ENCODE results near the gene ZNF268. TPM values are rescaled to one million over a fixed set of nuclear protein-coding genes. Genes with fewer than 3 reads are reported as not detected.

The ZNF268 gene
- total and polyA plus RNA-seq, 12 donors: 3.9 to 49.2 (median 23.2) TPM

DNA sequence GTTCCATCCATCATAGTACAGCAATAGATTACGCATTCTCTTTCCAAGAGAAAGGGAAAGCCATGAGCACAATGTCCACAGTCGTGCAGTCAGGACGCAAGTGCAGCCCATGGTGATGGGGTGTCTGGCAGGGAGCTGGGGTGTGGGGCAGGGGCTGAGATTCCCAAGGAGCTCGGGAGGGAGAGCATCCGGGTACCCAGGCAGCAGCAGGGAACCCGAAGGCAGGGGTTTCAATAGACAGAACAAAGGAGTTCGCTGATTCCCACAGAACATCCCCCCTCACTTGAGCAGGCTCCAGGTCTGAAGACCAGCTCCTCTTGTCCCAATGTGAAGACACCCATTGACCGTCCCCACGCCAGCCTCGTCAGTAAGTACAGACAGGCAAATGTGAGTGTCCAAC lies 40.9 kb downstream of the ZNF268 start:
- TF ChIP-seq CTCF (IDR thresholded peaks at IDR 0.05): no peak
- no peak for TF ChIP-seq POLR2A (IDR thresholded peaks at IDR 0.05)
- Histone ChIP-seq H3K36me3 (replicated peaks in 1 of 2) (no peaks in the 10 kb centered on the region), H3K9me3 (replicated peaks in 1 of 3) (no peaks in the 10 kb centered on the region), H3K27ac (no peak overlapping the region), H3K4me3 (no peak overlapping the region), H3K4me1 (replicated peaks in 1 of 2) (no peaks in the 10 kb centered on the region), H3K27me3 (no peaks in the 10 kb centered on the region)
- DNase-seq: peak in 1 of 7 donors; percentile 30
- intact Hi-C loops (cut with DNase I): no loop called here
- WGBS, 4 donors: 79 to 80% (median 79%) methylated on average over 9 to 10 of the region's 10 CpGs

DNA sequence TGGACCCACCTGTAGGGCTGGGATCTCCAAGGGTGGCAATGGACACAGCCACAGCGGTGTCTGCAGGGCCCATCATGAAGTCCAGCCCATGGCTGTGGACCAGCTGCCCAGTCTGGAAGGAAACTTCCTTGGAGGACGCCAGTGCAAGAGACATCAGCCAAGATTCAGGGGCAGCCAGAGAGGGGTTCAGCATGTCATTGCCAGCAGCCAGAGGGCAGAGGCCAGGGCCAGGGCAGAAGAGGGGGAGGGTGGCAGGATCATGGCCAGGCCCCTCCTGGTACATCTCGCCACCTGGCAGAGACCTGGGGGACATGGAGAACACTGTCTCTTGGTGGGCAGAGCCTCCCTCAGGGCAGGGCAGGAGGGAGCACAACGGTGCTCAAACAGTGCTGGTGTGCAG lies 44.2 kb downstream of the ZNF268 start:
- Histone ChIP-seq H3K4me3 (no peak overlapping the region), H3K4me1 (replicated peaks in 1 of 2) (no peaks in the 10 kb centered on the region), H3K36me3 (replicated peaks in 1 of 2) (no peaks in the 10 kb centered on the region), H3K27ac (no peak overlapping the region), H3K9me3 (replicated peaks in 1 of 3) (no peaks in the 10 kb centered on the region), H3K27me3 (no peaks in the 10 kb centered on the region)
- TF ChIP-seq POLR2A (IDR thresholded peaks at IDR 0.05): no peak
- TF ChIP-seq CTCF (IDR thresholded peaks at IDR 0.05): no peak
- DNase-seq: peak in 1 of 7 donors; percentile 29
- 62 to 87% (median 81%) methylated on average over 3 to 4 of the region's 4 CpGs for WGBS, 4 donors
- intact Hi-C loops (cut with DNase I): no loop called here

DNA sequence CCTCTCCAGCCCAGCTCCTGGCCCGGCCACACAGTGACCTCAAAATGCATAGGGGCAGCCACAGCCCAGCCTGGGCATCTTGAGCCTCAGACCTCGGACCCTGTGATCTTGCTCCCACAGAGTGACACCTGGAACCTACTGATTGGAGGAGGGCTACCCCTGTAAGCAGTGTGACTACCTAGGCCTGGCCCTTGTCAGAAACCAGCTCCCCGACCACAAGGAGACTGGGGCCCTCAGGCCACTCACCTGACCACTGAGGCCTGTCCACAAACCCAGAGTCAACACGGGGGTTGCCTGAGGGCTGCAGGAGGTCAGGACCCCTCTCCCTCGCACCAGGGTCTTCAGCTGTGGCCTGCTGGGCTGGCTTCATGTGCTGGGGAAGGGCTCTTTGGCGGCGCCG lies 45.4 kb downstream of the ZNF268 start:
- H3K27me3 ChIP-seq: no peaks in the 10 kb centered on the region
- 78 to 100% (median 89%) methylated on average over 1 to 8 of the region's 8 CpGs for WGBS, 4 donors
- no peaks in the 10 kb centered on the region for H3K36me3 ChIP-seq (replicated peaks in 1 of 2)
- no peak overlapping the region for H3K27ac ChIP-seq
- TF ChIP-seq CTCF (IDR thresholded peaks at IDR 0.05) (no peak), POLR2A (IDR thresholded peaks at IDR 0.05) (no peak)
- intact Hi-C loops (cut with DNase I): no loop called here
- H3K9me3 ChIP-seq (replicated peaks in 1 of 3): no peaks in the 10 kb centered on the region
- DNase-seq: no peak
- no peaks in the 10 kb centered on the region for H3K4me1 ChIP-seq (replicated peaks in 1 of 2)
- no peak overlapping the region for H3K4me3 ChIP-seq

DNA sequence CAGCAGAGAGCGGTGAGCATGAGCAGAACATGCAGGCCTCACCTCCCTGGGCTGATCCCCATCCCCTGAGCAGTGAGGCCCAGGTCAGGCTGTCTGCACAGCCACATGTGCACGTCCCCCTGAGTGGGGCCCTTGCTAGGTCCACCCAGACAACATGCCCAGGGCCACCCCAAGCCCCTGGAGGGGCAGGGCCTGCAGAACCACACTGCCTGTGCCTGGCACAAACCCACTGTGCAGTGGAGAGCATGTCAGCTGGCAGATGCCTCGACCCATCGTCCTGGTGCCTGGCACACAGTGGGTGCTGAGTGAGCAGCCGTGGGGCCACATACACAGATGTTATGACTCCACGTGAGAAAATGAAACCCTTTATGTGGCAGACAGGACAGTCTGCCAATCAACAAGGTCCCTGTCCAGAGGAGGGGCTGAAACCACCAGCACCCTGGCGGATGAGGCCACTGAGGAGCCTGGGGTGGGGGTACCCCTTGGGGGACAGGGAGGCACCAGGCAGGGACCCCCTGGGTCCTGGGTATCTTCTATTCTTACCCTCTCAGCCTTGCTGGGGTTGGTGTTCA lies 46.1 kb downstream of the ZNF268 start:
- no peak for TF ChIP-seq CTCF (IDR thresholded peaks at IDR 0.05)
- TF ChIP-seq POLR2A (IDR thresholded peaks at IDR 0.05): no peak
- no peaks in the 10 kb centered on the region for H3K9me3 ChIP-seq (replicated peaks in 1 of 3)
- H3K4me1 ChIP-seq (replicated peaks in 1 of 2): no peaks in the 10 kb centered on the region
- WGBS, 4 donors: 66 to 73% (median 72%) methylated on average over 2 to 7 of the region's 7 CpGs; no CpG with 5 or more reads in 1 of the 4 donors
- H3K27ac ChIP-seq: no peak overlapping the region
- H3K36me3 ChIP-seq (replicated peaks in 1 of 2): no peaks in the 10 kb centered on the region
- peak in 1 of 7 donors; percentile 28 for DNase-seq
- H3K4me3 ChIP-seq: no peak overlapping the region
- intact Hi-C loops (cut with DNase I): no loop called here
- no peaks in the 10 kb centered on the region for H3K27me3 ChIP-seq

All from adrenal gland (tissue), 12 donors.